ENCODE results near the gene GHDC.
"Not testable (repeated sequence)": the region's sequence is repeated elsewhere in the genome, so short reads cannot be mapped to it uniquely, and the experiment has no call there.

GHDC gene

GRCh38 chr17:42193969-42194899, at the start of gene GHDC:
Gene GHDC, minus strand, starts transcription at chr17:42194494. Its CDS starts 913 bp downstream, at chr17:42193581.
- Histone ChIP-seq H3K27ac (no peak within 1 kb of the TSS), H3K36me3 (ENCODE audit: insufficient read depth, low read length) (no peaks in the 10 kb centered on the region), H3K9ac (ENCODE audit: insufficient read length) (no peak within 1 kb of the TSS), H3K9me3 (ENCODE audit: low read depth, low read length) (no peaks in the 10 kb centered on the region), H3K4me3 (peak within 1 kb of the TSS; percentile 59)
- TF ChIP-seq POLR2AphosphoS5 (IDR thresholded peaks at IDR 0.05; ENCODE audit: borderline replicate concordance, low read depth, low read length) (peak; percentile 48; the same call in 1 of the 2 replicates), FOXP2 (optimal IDR thresholded peaks at IDR 0.05; ENCODE audit: control extremely low read depth, extremely low read length, insufficient read depth) (peak; percentile 39), EZH2 (IDR thresholded peaks at IDR 0.05) (no peak)
- no peak for DNase-seq (ENCODE audit: low read depth, low spot score)

DNA sequence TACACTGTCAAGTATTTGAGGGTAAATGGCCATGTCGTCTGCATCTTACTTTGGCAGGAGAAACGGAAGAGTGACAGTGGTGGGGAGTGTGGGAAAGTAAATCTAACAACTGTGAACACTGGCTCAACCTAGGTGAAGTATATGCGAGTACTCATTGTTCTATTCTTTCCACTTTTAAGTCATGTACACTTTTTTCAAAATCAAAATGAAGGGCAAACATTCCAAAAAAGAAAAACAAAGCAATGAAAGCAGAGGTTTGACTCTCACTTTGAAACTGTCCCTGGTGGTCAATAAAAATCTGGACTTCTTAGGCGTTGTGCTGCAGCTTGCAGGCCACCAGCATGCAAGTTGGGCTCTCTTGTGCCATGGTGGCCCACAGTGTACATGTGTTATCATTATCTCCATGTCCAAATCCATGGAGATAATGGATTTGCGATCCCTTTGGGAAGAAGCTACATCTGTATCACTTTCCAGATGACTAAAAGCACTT, 49.2 kb upstream of the GHDC start:
- H3K9me3 ChIP-seq (ENCODE audit: low read depth, low read length), result no peaks in the 10 kb centered on the region
- TF ChIP-seq EZH2 (IDR thresholded peaks at IDR 0.05) (no peak), FOXP2 (optimal IDR thresholded peaks at IDR 0.05; ENCODE audit: control extremely low read depth, extremely low read length, insufficient read depth) (no peak), POLR2AphosphoS5 (IDR thresholded peaks at IDR 0.05; ENCODE audit: borderline replicate concordance, low read depth, low read length) (no peak)
- no peak overlapping the region for H3K27ac ChIP-seq
- H3K4me3 ChIP-seq, result no peak overlapping the region
- no peak for DNase-seq (ENCODE audit: low read depth, low spot score)
- no peak overlapping the region for H3K9ac ChIP-seq (ENCODE audit: insufficient read length)
- no peaks in the 10 kb centered on the region for H3K36me3 ChIP-seq (ENCODE audit: insufficient read depth, low read length)

GRCh38 chr17:42241871-42242270, 47.6 kb upstream of the GHDC start:
- Histone ChIP-seq H3K9ac (ENCODE audit: insufficient read length) (no peak overlapping the region), H3K36me3 (ENCODE audit: insufficient read depth, low read length) (no peaks in the 10 kb centered on the region), H3K9me3 (ENCODE audit: low read depth, low read length) (no peaks in the 10 kb centered on the region), H3K27ac (no peak overlapping the region), H3K4me3 (no peak overlapping the region)
- no peak for DNase-seq (ENCODE audit: low read depth, low spot score)
- TF ChIP-seq POLR2AphosphoS5 (IDR thresholded peaks at IDR 0.05; ENCODE audit: borderline replicate concordance, low read depth, low read length), result no peak
- no peak for TF ChIP-seq FOXP2 (optimal IDR thresholded peaks at IDR 0.05; ENCODE audit: control extremely low read depth, extremely low read length, insufficient read depth)
- no peak for TF ChIP-seq EZH2 (IDR thresholded peaks at IDR 0.05)

DNA sequence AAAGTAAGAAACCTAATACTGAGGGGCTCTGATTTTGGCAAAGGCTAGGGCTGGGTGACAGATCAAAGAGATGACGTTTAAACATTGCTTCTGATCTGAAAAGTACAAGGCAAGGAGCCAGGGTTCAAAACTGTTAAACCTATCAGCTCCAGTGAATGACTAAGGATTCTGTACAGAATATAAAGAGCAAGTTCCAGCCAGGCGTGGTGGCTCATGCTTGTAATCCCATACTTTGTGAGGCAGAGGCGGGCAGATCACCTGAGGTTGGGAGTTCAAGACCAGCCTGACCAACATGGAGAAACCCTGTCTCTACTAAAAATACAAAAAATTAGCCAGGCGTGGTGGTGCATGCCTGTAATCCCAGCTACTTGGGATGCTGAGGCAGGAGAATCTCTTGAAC, 46.6 kb upstream of the GHDC start:
- not testable (repeated sequence) for H3K36me3 ChIP-seq (ENCODE audit: insufficient read depth, low read length); DNase-seq (ENCODE audit: low read depth, low spot score); H3K27ac ChIP-seq; H3K9ac ChIP-seq (ENCODE audit: insufficient read length); H3K9me3 ChIP-seq (ENCODE audit: low read depth, low read length); H3K4me3 ChIP-seq

DNA sequence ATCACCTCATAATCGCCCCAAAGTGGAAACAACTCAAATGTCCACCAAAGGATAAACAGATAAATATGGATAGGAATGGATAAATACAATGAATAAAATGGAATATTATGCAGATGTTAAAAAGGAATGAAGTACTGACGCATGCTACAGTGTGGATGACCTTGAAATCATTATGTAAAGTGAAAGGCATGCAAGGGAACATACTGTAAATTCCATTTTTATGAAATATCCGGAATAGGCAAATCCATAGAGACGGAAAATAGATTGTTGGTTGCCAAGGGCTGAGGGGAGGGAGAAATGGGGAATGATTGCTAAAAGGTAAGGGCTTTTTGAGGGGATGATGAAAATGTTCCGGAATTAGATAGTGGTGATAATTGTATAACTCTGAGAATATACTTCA, 45.9 kb upstream of the GHDC start:
- TF ChIP-seq POLR2AphosphoS5 (IDR thresholded peaks at IDR 0.05; ENCODE audit: borderline replicate concordance, low read depth, low read length) (no peak), FOXP2 (optimal IDR thresholded peaks at IDR 0.05; ENCODE audit: control extremely low read depth, extremely low read length, insufficient read depth) (no peak), EZH2 (IDR thresholded peaks at IDR 0.05) (no peak)
- no peaks in the 10 kb centered on the region for H3K9me3 ChIP-seq (ENCODE audit: low read depth, low read length)
- DNase-seq (ENCODE audit: low read depth, low spot score), result no peak

GRCh38 chr17:42239576-42239975, 45.3 kb upstream of the GHDC start:
- not testable (repeated sequence) for DNase-seq (ENCODE audit: low read depth, low spot score); H3K27ac ChIP-seq; H3K36me3 ChIP-seq (ENCODE audit: insufficient read depth, low read length); H3K4me3 ChIP-seq; H3K9me3 ChIP-seq (ENCODE audit: low read depth, low read length); H3K9ac ChIP-seq (ENCODE audit: insufficient read length)

More for the DNA sequence above, 45.9 kb upstream of the GHDC start:
- Histone ChIP-seq H3K36me3 (ENCODE audit: insufficient read depth, low read length) (no peaks in the 10 kb centered on the region), H3K4me3 (no peak overlapping the region), H3K9ac (ENCODE audit: insufficient read length) (no peak overlapping the region), H3K27ac (no peak overlapping the region)

DNA sequence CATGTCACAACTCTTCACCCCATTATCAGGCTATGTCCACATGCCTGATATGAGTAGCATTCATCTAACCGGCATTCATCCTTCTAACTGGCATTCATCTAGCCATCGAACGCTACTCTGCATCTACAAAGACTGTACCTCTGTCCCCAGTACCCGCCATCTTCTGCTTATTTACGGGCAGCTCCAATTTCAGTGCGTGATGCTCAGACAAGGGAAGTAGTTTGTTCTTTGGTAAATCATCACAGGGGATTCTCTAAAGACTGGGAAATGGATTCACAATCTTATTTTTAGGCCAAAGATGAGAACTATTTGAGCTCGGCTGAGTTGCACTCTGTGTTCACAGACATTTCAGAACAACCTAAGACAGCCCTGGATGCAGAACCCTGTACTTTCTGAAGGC, 42.5 kb upstream of the GHDC start:
- H3K4me3 ChIP-seq, result no peak overlapping the region

GRCh38 chr17:42233994-42234393, 39.7 kb upstream of the GHDC start:
- TF ChIP-seq EZH2 (IDR thresholded peaks at IDR 0.05), result no peak
- TF ChIP-seq POLR2AphosphoS5 (IDR thresholded peaks at IDR 0.05; ENCODE audit: borderline replicate concordance, low read depth, low read length), result no peak
- TF ChIP-seq FOXP2 (optimal IDR thresholded peaks at IDR 0.05; ENCODE audit: control extremely low read depth, extremely low read length, insufficient read depth), result no peak
- no peaks in the 10 kb centered on the region for H3K36me3 ChIP-seq (ENCODE audit: insufficient read depth, low read length)
- no peak overlapping the region for H3K9ac ChIP-seq (ENCODE audit: insufficient read length)
- DNase-seq (ENCODE audit: low read depth, low spot score), result no peak
- no peaks in the 10 kb centered on the region for H3K9me3 ChIP-seq (ENCODE audit: low read depth, low read length)
- H3K4me3 ChIP-seq, result no peak overlapping the region
- H3K27ac ChIP-seq, result no peak overlapping the region

More for the DNA sequence above, 42.5 kb upstream of the GHDC start:
- H3K27ac ChIP-seq, result no peak overlapping the region
- DNase-seq (ENCODE audit: low read depth, low spot score), result no peak
- H3K9me3 ChIP-seq (ENCODE audit: low read depth, low read length), result no peaks in the 10 kb centered on the region
- no peak for TF ChIP-seq POLR2AphosphoS5 (IDR thresholded peaks at IDR 0.05; ENCODE audit: borderline replicate concordance, low read depth, low read length)
- no peak for TF ChIP-seq EZH2 (IDR thresholded peaks at IDR 0.05)
- TF ChIP-seq FOXP2 (optimal IDR thresholded peaks at IDR 0.05; ENCODE audit: control extremely low read depth, extremely low read length, insufficient read depth), result no peak
- no peak overlapping the region for H3K9ac ChIP-seq (ENCODE audit: insufficient read length)
- no peaks in the 10 kb centered on the region for H3K36me3 ChIP-seq (ENCODE audit: insufficient read depth, low read length)

DNA sequence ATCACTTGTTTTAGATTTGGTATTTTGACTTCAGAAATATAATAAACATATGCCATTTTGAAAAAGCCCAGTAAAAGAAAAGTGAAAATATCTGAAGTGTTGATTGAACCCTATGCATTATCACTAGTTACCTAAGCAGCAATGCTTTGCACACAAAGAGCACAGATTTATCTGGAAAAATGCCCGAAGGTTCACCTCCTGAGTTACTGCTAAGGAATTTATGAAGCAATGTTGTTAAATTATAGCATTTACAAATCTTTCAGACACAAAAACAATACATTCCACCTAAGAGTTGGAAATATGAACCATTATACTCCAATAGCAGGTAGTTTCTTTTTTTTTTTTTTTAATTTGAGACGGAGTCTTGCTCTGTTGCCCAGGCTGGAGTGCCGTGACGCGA, 38.9 kb upstream of the GHDC start:
- Histone ChIP-seq H3K36me3 (ENCODE audit: insufficient read depth, low read length) (no peaks in the 10 kb centered on the region), H3K4me3 (no peak overlapping the region), H3K9me3 (ENCODE audit: low read depth, low read length) (no peaks in the 10 kb centered on the region), H3K27ac (no peak overlapping the region), H3K9ac (ENCODE audit: insufficient read length) (no peak overlapping the region)
- no peak for TF ChIP-seq EZH2 (IDR thresholded peaks at IDR 0.05)
- TF ChIP-seq FOXP2 (optimal IDR thresholded peaks at IDR 0.05; ENCODE audit: control extremely low read depth, extremely low read length, insufficient read depth), result no peak
- TF ChIP-seq POLR2AphosphoS5 (IDR thresholded peaks at IDR 0.05; ENCODE audit: borderline replicate concordance, low read depth, low read length), result no peak
- no peak for DNase-seq (ENCODE audit: low read depth, low spot score)

Measured in SK-N-MC (cell line).